GM21619 (cell line): ENCODE measurements around the gene NTHL1.
"Not testable (repeated sequence)": the region's sequence is repeated elsewhere in the genome, so short reads cannot be mapped to it uniquely, and the experiment has no call there.

Experiments
- ATAC-seq: cut with Tn5 transposase; IDR thresholded peaks from one replicate; pipeline ENCODE4 v1.9.1; 2021; ENCODE audit not compliant: unreplicated experiment

Gene NTHL1

DNA sequence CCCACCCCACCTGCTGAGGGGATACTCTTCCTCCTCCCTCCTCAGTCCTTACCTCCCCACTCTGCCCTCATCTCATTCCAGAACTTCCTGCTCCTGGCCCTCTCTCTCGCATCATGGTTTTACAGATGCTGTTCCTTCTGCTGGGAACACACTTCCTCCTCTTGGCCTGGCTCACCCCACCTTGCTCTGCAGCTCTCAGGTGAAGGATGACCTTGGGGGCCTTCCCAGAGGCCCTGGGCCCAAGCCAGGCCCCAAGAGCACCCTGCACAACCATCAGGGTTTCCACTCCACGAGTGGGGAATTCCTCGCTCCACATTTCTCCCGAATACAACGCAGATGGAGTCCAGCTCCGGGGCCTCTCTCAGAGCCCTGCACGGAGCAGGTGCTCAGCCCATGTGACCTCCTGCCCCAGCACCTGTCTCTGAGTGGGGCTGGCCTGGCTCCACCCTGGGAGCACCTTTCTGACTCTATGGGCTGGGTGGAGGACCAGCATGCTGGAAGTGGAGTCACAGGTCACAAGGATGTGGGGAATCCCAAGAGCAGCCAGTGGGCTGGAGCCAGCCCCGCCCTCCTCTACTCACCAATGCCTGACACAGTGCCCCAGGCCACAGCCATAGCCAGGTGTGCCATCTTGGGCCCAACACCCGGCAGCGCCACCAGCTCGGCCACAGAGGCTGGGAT, 4.5 kb downstream of the NTHL1 start:
- ATAC-seq = no peak

DNA sequence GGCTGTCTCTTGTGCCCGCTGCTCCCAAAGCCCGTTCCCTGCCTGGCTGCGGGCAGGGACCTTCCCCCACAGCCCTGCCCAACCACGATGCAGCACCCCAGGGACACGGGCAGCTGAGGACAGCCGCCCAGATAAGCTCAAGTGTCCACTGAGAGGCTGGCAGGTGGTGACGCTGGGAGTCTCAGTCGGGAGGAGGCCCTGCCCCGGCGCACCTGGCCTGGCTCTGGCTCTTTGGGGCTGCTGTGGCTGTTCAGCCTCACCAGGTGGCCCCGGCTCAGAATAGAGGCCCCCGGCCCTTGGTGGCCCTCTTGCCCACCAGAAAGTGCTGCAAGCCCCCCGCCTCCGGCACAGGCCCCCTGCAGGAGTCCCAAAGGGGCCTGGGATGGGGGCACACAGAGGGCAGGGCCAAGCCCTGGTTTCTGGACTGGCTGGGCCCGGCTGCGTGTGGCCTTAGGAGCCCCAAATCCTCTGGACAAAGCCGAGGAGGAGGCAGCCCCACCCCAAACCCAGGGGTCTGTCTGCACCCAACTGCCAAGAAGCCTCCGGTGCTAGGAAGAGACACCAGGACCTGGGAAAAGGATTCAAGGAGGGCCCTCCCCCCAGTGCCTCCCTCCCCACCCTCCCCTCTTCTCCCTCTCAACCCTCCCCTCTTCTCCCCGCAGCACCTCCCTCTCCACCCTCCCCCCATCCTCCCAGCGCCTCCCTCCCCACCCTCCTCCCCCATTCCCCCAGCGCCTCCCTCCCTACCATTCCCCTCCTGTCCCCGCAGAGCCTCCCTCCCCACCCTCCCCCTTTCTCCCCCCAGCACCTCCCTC, 5.3 kb downstream of the NTHL1 start:
- ATAC-seq = no peak

- no peak for ATAC-seq
Observed at GRCh38 chr16:2040787-2041522, 6.7 kb downstream of the NTHL1 start.

GRCh38 chr16:2040041-2040786, 7.4 kb downstream of the NTHL1 start:
- no peak for ATAC-seq

- ATAC-seq = no peak
Observed at GRCh38 chr16:2039274-2040031, 8.2 kb downstream of the NTHL1 start.

- no peak for ATAC-seq
Observed at GRCh38 chr16:2038382-2039231, 9.0 kb downstream of the NTHL1 start.

DNA sequence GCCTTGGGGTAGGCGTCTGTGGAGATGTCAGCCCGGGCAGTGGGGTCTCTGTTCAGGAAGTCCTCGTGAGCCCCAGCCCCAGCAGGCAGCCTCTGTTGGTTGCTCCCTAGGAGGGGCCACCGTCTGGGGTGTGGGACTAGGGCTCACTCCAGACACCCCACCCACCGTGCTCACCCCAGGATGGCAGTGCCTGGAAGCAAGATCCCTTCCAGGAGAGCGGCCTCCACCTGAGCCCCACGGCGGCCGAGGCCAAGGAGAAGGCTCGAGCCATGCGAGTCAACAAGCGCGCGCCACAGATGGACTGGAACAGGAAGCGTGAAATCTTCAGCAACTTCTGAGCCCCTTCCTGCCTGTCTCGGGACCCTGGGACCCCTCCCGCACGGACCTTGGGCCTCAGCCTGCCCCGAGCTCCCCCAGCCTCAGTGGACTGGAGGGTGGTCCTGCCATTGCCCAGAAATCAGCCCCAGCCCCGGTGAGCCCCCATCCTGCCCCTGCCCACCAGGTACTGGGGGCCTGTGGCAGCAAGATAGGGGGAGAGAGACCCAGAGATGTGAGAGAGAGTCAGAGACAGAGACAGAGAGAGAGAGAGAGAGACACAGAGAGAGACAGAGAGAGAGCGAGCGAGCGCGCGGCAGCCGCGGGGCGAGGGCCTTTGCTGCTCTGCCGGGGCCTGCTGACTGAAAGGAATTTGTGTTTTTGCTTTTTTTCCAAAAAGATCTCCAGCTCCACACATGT, 9.8 kb downstream of the NTHL1 start:
- no peak for ATAC-seq

- ATAC-seq = no peak
Observed at GRCh38 chr16:2037115-2037514, 10.5 kb downstream of the NTHL1 start.

- no peak for ATAC-seq
Observed at GRCh38 chr16:2036200-2036966, 11.3 kb downstream of the NTHL1 start.

DNA sequence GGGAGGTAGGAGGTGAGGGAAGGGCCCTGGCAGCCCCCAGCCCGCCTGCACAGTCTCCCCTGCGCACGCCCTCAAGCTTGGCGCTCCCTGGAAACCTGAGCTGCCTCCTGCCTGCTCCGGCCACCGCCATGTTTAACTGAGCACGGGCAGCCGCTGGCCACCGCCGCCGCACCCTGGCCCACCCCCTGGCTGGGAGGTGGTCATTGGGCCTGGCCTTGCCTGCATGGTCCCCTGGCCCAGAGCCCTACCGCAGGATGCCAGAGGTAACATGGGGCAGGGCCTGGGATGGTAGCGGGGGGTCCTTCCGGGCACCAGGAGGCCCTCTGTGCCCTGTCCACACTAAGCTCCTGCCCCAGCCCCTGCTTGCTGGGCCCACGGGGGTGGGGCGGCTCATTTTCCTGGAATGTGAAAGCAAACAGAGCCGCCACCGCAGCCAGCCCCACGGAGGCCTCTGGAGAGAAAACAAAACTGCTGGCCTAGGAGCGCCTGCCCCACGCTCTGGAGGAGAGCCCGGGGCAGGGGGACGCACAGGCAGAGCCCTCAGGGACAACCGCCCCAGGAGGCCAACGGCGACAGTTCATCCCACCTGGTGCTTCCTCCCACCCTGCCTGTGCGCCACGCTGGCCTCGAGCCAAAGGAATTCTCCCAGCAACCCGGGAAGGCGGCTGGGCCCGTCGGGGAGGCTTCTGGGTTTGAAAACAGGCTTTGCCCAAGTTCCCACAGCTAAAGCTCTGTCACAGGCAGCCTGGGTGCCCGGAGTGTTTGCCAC, 12.0 kb downstream of the NTHL1 start:
- ATAC-seq = no peak

- ATAC-seq = no peak
Observed at GRCh38 chr16:2034696-2035430, 12.8 kb downstream of the NTHL1 start.

- not testable (repeated sequence) for ATAC-seq
Observed at GRCh38 chr16:2033909-2034695, 13.5 kb downstream of the NTHL1 start.

DNA sequence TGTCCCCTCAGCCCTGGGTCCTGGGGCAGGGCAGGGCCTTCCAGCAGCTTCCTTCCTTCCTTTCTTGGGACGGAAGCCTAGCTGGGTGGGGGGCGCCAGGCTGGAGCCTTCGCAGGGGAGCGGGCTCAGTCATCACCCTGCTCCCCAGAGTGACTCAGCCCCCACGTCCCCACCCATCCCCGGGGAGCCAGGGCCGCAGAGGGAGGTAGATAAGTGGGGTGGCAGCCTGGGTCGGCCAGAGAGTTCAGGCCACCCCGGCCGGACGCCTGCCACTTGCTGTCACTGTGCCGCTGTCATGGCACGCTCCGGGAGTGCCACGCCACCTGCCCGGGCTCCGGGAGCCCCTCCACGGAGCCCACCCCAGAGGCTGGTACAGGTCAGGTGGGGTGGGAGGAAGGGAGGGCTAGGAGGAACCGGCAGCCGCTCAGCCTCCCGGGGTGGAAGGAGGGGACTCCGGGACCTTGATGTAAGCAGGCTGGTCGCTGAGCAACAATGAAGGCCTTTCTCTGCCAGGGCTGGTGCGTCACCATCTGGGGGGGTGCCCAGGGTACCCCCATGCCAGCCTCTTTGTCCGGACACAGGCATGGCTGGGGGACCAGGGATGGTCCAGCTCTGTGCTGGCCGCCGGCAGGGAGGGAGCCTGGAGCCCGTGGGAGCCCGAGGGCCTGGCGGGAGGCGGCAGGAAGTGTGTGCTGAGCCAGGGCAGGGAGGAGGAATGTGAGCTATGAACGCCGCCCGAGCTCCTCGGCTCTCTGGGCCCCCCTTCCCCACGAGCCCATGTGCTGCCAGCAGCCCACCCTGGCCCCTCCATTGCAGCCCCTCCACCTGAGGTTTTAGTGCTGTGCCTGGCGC, 14.4 kb downstream of the NTHL1 start:
- no peak for ATAC-seq

GRCh38 chr16:2032285-2033056, 15.2 kb downstream of the NTHL1 start:
- ATAC-seq = no peak
